ENCODE measurements around the gene CALCR. TPM values are rescaled to one million over a fixed set of nuclear protein-coding genes. Genes with fewer than 3 reads are reported as not detected.

The CALCR gene
- total and polyA plus RNA-seq, 8 donors = 0.16 TPM; not detected in 7

DNA sequence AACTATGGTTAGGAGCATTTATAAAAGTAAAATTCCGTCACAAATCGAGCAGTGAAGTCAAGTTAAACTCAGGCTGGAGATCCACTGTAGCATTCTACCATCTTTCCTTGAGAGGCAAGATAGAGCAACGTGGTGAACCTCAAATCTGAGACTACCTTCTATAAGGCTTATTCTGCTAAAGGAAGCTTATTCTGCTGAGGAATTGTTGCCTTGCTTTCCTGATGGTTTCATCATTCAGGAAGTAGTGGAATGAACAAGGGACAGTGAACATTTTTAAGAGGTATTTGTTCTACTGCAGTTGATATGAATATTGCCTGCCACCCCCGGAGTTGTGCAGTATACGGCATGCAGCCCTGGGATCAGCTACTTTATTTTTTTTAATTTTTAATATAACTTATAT is 171.6 kb downstream of the CALCR start:
- ATAC-seq = no peak
- DNase-seq = no peak
- H3K9me3 ChIP-seq = peaks cover 0 to 25% of the 10 kb centered on the region in 2 donors
- no peaks in the 10 kb centered on the region for H3K4me1 ChIP-seq
- intact Hi-C loops (cut with DNase I) = no loop called here
- H3K27ac ChIP-seq = no peak overlapping the region
- no peak overlapping the region for H3K4me3 ChIP-seq
- H3K27me3 ChIP-seq = no peaks in the 10 kb centered on the region
- H3K36me3 ChIP-seq = no peaks in the 10 kb centered on the region
- TF ChIP-seq CTCF (IDR thresholded peaks at IDR 0.05) = no peak

GRCh38 chr7:93399642-93400041 is 174.9 kb downstream of the CALCR start:
- no peak for TF ChIP-seq CTCF (IDR thresholded peaks at IDR 0.05)
- intact Hi-C loops (cut with DNase I) = no loop called here
- H3K36me3 ChIP-seq = no peaks in the 10 kb centered on the region
- H3K4me1 ChIP-seq = no peaks in the 10 kb centered on the region
- no peak overlapping the region for H3K27ac ChIP-seq
- ATAC-seq (no peak), DNase-seq (no peak)
- H3K9me3 ChIP-seq = peaks cover 0 to 2% of the 10 kb centered on the region in 2 donors
- H3K27me3 ChIP-seq = no peaks in the 10 kb centered on the region
- no peak overlapping the region for H3K4me3 ChIP-seq

DNA sequence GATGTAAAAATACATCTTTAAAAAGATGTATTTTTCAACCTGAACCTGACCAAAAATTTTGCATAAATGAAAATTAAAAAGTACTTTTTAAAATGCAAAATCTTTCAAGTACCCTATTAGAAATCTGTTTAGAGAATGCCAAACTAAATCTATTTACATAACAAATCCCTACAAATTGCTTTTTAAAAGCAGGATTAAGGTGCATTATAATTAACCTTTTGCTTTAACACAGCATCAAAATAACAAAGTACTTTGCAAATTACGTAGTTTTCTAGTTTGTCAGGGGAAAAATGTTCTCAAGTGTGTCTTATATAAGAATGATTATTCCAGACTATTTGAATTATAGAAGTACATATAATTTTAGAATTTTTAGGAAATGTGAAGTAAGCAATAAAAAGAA is 181.5 kb downstream of the CALCR start:
- no peak overlapping the region for H3K4me3 ChIP-seq
- no peaks in the 10 kb centered on the region for H3K27me3 ChIP-seq
- no peak overlapping the region for H3K27ac ChIP-seq
- DNase-seq (no peak), ATAC-seq (no peak)
- no peaks in the 10 kb centered on the region for H3K9me3 ChIP-seq
- no peaks in the 10 kb centered on the region for H3K4me1 ChIP-seq
- intact Hi-C loops (cut with DNase I) = no loop called here
- no peak for TF ChIP-seq CTCF (IDR thresholded peaks at IDR 0.05)
- H3K36me3 ChIP-seq = no peaks in the 10 kb centered on the region

- no peaks in the 10 kb centered on the region for H3K27me3 ChIP-seq
- TF ChIP-seq CTCF (IDR thresholded peaks at IDR 0.05) = no peak
- intact Hi-C loops (cut with DNase I) = no loop called here
Observed at GRCh38 chr7:93390660-93391059, 183.9 kb downstream of the CALCR start.

GRCh38 chr7:93382362-93382761 is 192.2 kb downstream of the CALCR start:
- intact Hi-C loops (cut with DNase I) = no loop called here
- DNase-seq (no peak), ATAC-seq (no peak)
- no peak for TF ChIP-seq CTCF (IDR thresholded peaks at IDR 0.05)
- Histone ChIP-seq H3K27me3 (no peaks in the 10 kb centered on the region), H3K9me3 (peaks cover 0 to 3% of the 10 kb centered on the region in 2 donors), H3K27ac (no peak overlapping the region), H3K4me3 (no peak overlapping the region), H3K36me3 (no peaks in the 10 kb centered on the region), H3K4me1 (no peaks in the 10 kb centered on the region)

More at GRCh38 chr7:93390660-93391059, 183.9 kb downstream of the CALCR start:
- Histone ChIP-seq H3K9me3 (no peaks in the 10 kb centered on the region), H3K27ac (no peak overlapping the region), H3K4me3 (no peak overlapping the region), H3K36me3 (no peaks in the 10 kb centered on the region), H3K4me1 (no peaks in the 10 kb centered on the region)
- DNase-seq (no peak), ATAC-seq (no peak)
